ENCODE measurements around the gene EXT2.

DNA sequence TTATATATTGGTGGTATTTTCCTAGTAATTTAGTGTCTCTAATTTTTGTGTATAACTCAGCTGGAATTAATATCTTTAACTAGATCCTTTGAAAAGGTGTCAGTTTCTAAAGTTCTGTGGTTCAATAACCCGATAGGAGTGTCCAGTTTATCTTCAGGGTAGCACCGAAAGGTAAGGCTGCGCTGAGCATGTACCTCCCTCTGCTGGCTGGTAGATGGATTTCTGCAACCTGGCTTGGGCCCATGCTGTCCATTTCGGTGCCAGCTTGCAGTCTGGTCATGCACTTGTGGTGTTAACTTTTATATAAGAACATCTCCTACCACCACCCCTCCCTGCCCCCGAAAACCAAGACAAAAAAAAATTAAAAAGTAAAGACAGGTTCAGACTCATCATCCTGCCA lies 24.7 kb downstream of the EXT2 start:
- TF ChIP-seq EZH2phosphoT487 (IDR thresholded peaks at IDR 0.05; ENCODE audit: insufficient read depth, low read depth) (no peak), EZH2 (IDR thresholded peaks at IDR 0.05; ENCODE audit: insufficient read depth, poor library complexity, severe bottlenecking) (no peak)
